Measurements from ENCODE around the gene COL4A2.

Gene COL4A2

GRCh38 chr13:110341445-110342244, 34.6 kb downstream of the COL4A2 start:
- no peak for DNase-seq

- DNase-seq = no peak
Measured at GRCh38 chr13:110342474-110342873, 35.4 kb downstream of the COL4A2 start.

GRCh38 chr13:110343241-110343865, 36.3 kb downstream of the COL4A2 start:
- DNase-seq = no peak

- DNase-seq = no peak
Measured at GRCh38 chr13:110344320-110344719, 37.2 kb downstream of the COL4A2 start.

- no peak for DNase-seq
Measured at GRCh38 chr13:110345266-110345665, 38.2 kb downstream of the COL4A2 start.

- DNase-seq = no peak
Measured at GRCh38 chr13:110345701-110346100, 38.6 kb downstream of the COL4A2 start.

DNA sequence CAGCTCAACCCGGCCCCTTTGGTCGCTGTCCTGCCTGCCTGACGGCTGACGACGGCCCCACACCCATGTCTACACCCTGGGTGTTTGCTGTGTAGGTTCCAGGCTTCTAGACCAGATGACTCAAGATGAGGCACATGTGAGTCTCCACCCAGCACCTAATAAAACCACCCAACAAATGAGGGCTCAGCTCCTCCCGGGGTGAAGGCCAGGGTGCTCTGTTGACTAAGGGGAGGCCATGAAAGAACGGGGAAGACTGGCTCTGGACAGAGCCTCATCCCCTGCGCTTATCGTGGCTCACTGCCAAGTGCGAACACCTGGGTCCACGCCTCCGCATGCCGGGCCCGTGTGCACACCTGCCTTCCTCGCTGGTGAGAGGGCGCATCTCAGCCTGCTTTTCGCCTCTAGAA, 39.6 kb downstream of the COL4A2 start:
- DNase-seq = no peak

DNA sequence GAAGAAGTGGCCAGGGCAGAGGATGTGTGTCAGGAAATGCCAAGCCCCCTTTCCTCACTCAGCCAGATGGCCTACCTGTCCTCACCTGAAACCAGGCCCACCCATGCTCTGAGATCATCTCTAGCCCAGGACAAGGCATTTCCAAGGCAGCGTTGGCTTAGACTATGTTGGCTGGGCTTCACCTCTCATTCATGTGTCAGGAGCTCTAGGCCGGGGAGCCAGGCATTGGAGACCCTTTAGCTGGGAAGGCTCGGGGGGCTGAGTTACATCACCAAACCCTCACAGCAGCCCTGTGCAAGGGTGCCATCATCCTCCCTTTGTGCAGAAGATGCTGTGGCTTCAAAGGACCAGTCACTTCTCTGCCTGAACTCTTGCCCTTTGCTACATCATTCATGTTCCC, 40.0 kb downstream of the COL4A2 start:
- DNase-seq = no peak

DNA sequence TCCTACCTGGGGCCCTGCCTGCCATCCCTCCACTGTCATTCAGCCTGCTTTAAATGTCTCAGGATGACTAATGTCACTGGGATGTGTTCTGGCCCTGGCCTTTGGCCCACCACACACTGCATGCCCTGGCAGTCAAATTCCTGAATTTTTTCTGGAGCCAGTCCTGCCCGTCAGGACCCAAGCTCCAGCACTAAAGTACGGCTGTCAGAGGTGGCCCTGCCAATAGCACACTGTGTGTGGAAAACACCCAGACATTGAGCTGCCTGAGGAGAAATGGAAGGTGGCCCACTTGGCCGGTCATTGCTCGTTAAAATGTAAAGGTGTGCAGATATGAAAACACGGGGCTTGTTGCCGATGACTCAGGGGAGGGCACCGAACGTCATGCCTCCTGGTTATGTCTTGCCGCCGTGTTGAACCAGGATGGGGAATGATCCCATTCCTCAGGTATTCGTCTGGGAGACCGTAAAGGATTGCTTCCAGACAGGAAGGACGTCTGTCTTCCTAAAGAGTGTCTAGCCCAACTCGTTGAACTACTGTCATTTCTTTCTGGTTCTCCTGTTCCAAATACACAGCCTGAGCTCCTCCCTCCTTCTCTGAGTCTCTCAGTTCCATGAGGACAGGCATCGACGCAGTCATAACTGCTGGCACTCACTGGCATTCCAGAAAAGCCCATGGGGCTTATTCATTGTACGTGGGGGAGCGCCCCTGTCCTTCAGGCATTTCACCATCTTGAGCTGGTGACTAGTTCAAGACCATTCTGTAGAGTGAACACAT, 40.6 kb downstream of the COL4A2 start:
- no peak for DNase-seq

- DNase-seq = no peak
Measured at GRCh38 chr13:110348309-110349105, 41.4 kb downstream of the COL4A2 start.

- no peak for DNase-seq
Measured at GRCh38 chr13:110349239-110349638, 42.2 kb downstream of the COL4A2 start.

DNA sequence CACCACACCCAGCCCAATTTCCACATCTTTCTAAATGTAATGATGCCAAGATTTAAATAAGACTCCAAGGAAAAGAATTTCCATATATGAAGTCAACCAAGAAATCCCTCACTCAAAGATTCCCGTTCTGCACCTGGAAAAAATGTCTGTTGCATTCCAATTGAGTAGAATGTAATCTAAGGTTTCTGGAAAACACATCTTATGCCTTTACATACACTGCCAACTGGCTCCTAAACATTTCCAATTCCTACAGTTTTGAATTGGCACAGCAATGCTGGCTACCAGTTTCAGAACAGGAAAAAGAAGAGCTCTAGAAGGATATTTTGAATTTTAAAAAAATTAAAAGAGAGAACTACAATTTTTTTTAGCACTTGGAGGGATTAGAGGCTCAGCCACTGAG, 43.0 kb downstream of the COL4A2 start:
- no peak for DNase-seq

- no peak for DNase-seq
Measured at GRCh38 chr13:110350509-110350908, 43.4 kb downstream of the COL4A2 start.

DNA sequence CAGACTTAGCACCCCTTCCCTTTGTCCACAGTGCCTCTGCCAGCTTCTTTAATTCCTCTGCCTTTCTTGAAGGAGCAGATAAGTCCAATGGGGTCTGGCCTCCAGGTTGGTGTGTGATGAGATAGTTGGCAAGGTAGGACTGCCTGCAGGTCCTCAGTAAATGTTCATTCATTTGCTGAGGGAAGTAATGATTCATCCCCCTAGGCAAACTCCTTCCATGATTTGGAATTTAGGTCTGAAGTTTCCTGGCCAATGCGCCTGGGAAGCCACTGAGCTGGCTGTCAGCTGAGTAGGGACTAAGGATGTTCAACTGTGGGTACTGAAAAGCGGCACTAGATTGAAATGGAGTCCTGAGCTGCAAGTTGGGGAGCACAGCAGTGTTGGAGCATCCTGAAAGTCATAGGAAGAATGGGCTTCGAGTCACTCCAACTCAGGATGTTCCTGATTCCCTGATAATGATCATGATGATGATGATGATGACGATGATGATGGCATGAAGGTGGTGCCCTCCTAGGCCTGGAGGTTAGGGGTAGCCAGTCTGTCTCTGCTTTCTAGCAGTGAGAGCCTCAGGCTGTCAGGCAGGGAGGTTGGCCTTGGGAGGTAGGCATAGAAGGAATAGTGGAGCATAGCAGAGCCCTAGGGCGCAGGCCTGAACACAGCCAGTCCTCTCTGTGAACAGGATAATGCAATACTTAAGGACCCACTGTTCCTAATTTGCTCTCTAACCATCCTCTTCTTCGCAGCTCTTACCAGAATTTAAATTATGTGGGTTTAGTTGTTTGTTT, 44.7 kb downstream of the COL4A2 start:
- DNase-seq = no peak

- no peak for DNase-seq
Measured at GRCh38 chr13:110352735-110353134, 45.7 kb downstream of the COL4A2 start.

GRCh38 chr13:110353339-110353977, 46.4 kb downstream of the COL4A2 start:
- DNase-seq = no peak

- no peak for DNase-seq
Measured at GRCh38 chr13:110354123-110354627, 47.1 kb downstream of the COL4A2 start.

GRCh38 chr13:110354715-110355473, 47.8 kb downstream of the COL4A2 start:
- no peak for DNase-seq

DNA sequence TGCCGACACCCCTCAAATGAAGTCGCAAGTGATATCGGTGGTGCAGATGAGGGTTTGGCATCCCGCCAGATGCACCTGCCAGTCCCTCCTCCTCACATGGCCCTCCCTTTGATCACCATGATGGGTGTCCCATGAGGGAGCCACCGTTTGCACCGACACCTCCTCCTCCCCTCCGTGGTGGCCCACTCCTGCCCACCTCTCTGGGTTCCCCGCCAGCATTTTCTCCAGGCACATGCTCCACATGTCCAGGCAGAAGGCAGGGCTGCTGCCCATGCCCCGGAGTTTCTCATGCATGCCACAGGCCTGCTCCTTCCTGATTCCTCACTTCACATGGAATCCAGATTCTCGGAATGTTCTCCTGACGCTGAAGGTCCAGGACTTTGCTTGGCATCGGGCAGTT, 49.3 kb downstream of the COL4A2 start:
- no peak for DNase-seq

GRCh38 chr13:110358381-110358780, 51.3 kb downstream of the COL4A2 start:
- DNase-seq = no peak

All from stimulated activated naive CD4-positive, alpha-beta T cell treated with Interleukin-2 at 50 U/mL for 16 hours (primary cell).